HCT116 (cell line): ENCODE results near the gene RAB27B. TPM values are rescaled to one million over a fixed set of nuclear protein-coding genes. Genes with fewer than 3 reads are reported as not detected.

Experiments
- ATAC-seq: fragments of 200-7000 bp; cut with Tn5 transposase; 2 replicates; pipeline ENCODE4 v1.9.1; 2020; ENCODE audit warnings: mild to moderate bottlenecking, moderate library complexity
- BruUV-seq: library from RNA; stranded (reverse); fragments of 400-500 nt; replicated peaks from 2 replicates; lab custom pipeline; 2021; lab: Mats Ljungman, UMichigan
- CTCF ChIA-PET: fragments of 300-600 bp; sonication (Branson Sonifier 250); formaldehyde crosslinking; loops from one replicate; lab custom pipeline; 2021; ENCODE audit warnings: antibody characterized with exemption; lab: Charles Lee
- POLR2A ChIA-PET: fragments of 300-600, 350-600 bp; sonication (Branson Sonifier 250); formaldehyde crosslinking; loops from one replicate; lab custom pipeline; 2021; ENCODE audit warnings: antibody characterized with exemption; lab: Charles Lee
- RAD21 ChIA-PET, 2 experiments: fragments of 300-600 bp; sonication (Branson Sonifier 250); formaldehyde crosslinking; loops; one replicate each; lab custom pipeline; 2023; ENCODE audit warnings: low total read pairs in 2 of 2; ENCODE audit not compliant: uncharacterized antibody in 2 of 2, unreplicated experiment in 2 of 2, low non-redundant PET in 1 of 2; lab: Charles Lee
- DNase-seq: peaks from one replicate; pipeline ENCODE4 v3.0.0-alpha.2; 2010; ENCODE audit warnings: low read depth, low spot score
- H2AFZ ChIP-seq: fragments of 200-600 bp; shearing (Covaris generic), sonication (generic); 2 replicates; pipeline ENCODE4 v1.6.1; 2017; ENCODE audit warnings: low read depth, mixed run types, mixed read lengths, antibody characterized with exemption, low read length; ENCODE audit not compliant: poor library complexity, severe bottlenecking
- H3K27ac ChIP-seq: 2 replicates; pipeline ENCODE4 v1.5.1; 2012; ENCODE audit warnings: low read depth, low read length
- H3K27me3 ChIP-seq: fragments of 200-600 bp; sonication (generic); 2 replicates; pipeline ENCODE4 v1.6.1; 2016; ENCODE audit warnings: mixed run types, low read length, mixed read lengths; ENCODE audit not compliant: insufficient read depth
- H3K36me3 ChIP-seq, 2 experiments: fragments of 200-500 bp in 1 of 2; fragments of 200-600 bp in 1 of 2; sonication (Bioruptor generic) in 1 of 2; sonication (generic) in 1 of 2; 2 replicates each; pipeline versions ENCODE4 v1.5.1 to v1.6.1; 2014 to 2016; ENCODE audit warnings: low read length in 2 of 2, inconsistent platforms in 1 of 2, mixed read lengths in 1 of 2, mixed run types in 1 of 2; ENCODE audit not compliant: insufficient read depth in 2 of 2, control insufficient read depth in 1 of 2
- H3K4me1 ChIP-seq, 2 experiments: fragments of 200-600 bp in 1 of 2; sonication (generic) in 1 of 2; 2 replicates each; pipeline versions ENCODE4 v1.5.1 to v1.6.1; 2012 to 2017; ENCODE audit warnings: low read length in 2 of 2, inconsistent platforms in 1 of 2, mild to moderate bottlenecking in 1 of 2, mixed read lengths in 1 of 2, mixed run types in 1 of 2, moderate library complexity in 1 of 2; ENCODE audit not compliant: insufficient read depth in 2 of 2, control insufficient read depth in 1 of 2
- H3K4me2 ChIP-seq: fragments of 200-600 bp; sonication (generic); 2 replicates; pipeline ENCODE4 v1.6.1; 2017; ENCODE audit warnings: mixed run types, low read length, mixed read lengths
- H3K4me3 ChIP-seq, 2 experiments: fragments of 200-600 bp in 1 of 2; sonication (generic) in 1 of 2; replicated peaks in 1 of 2; 2 replicates each; pipeline ENCODE4 v1.5.1; 2011 to 2016; ENCODE audit warnings: low read length in 2 of 2, control low read depth in 1 of 2, low read depth in 1 of 2, mild to moderate bottlenecking in 1 of 2, mixed read lengths in 1 of 2, mixed run types in 1 of 2
- H3K79me2 ChIP-seq: fragments of 200-600 bp; sonication (generic); 2 replicates; pipeline ENCODE4 v1.6.1; 2017; ENCODE audit warnings: mild to moderate bottlenecking, mixed run types, low read length, moderate library complexity, mixed read lengths; ENCODE audit not compliant: insufficient read depth
- H3K9ac ChIP-seq: fragments of 200-600 bp; sonication (generic); 2 replicates; pipeline ENCODE4 v1.6.1; 2016; ENCODE audit warnings: low read length, mixed read lengths
- H3K9me2 ChIP-seq: fragments of 200-600 bp; sonication (generic), shearing (Covaris generic); 2 replicates; pipeline ENCODE4 v1.6.1; 2017; ENCODE audit warnings: mixed run types, mild to moderate bottlenecking, moderate library complexity; ENCODE audit not compliant: insufficient read depth
- H3K9me3 ChIP-seq, 2 experiments: fragments of 200-500 bp in 1 of 2; fragments of 200-600 bp in 1 of 2; sonication (Bioruptor generic) in 1 of 2; sonication (generic) in 1 of 2; 2 replicates each; pipeline ENCODE4 v1.6.1; 2014 to 2017; ENCODE audit warnings: low read length in 2 of 2, mixed read lengths in 2 of 2, inconsistent platforms in 1 of 2, low read depth in 1 of 2, mild to moderate bottlenecking in 1 of 2, mixed run types in 1 of 2, moderate library complexity in 1 of 2; ENCODE audit not compliant: control insufficient read depth in 1 of 2, insufficient read depth in 1 of 2
- H4K20me1 ChIP-seq: fragments of 200-600 bp; sonication (generic), shearing (Covaris generic); 2 replicates; pipeline ENCODE4 v1.6.1; 2017; ENCODE audit warnings: mixed run types, mild to moderate bottlenecking, moderate library complexity; ENCODE audit not compliant: insufficient read depth
- CBX3 ChIP-seq: IDR thresholded peaks from 2 replicates; pipeline ENCODE4 v1.6.1; 2012; ENCODE audit warnings: low read depth
- CEBPB ChIP-seq: IDR thresholded peaks from 2 replicates; pipeline ENCODE4 v1.6.1; 2012; ENCODE audit warnings: low read depth
- EZH2 ChIP-seq: fragments of 200-600 bp; sonication (generic); IDR thresholded peaks from 2 replicates; pipeline ENCODE4 v1.6.1; 2017; ENCODE audit warnings: antibody characterized with exemption, mixed run types
- FOSL1 ChIP-seq: IDR thresholded peaks from 2 replicates; pipeline ENCODE4 v1.6.1; 2012; ENCODE audit warnings: low read depth
- JUND ChIP-seq: IDR thresholded peaks from 2 replicates; pipeline ENCODE4 v1.6.1; 2012
- POLR2A ChIP-seq: IDR thresholded peaks from 2 replicates; pipeline ENCODE4 v1.7.0; 2011; ENCODE audit warnings: borderline replicate concordance; ENCODE audit not compliant: insufficient read depth, insufficient read length; ENCODE audit errors: extremely low read depth
- POLR2AphosphoS5 ChIP-seq: IDR thresholded peaks from 2 replicates; pipeline ENCODE4 v1.6.1; 2011; ENCODE audit warnings: mild to moderate bottlenecking, low read depth, low read length, moderate library complexity
- RAD21 ChIP-seq: IDR thresholded peaks from 2 replicates; pipeline ENCODE4 v1.6.1; 2012; ENCODE audit warnings: low read depth, mild to moderate bottlenecking
- SIN3A ChIP-seq: IDR thresholded peaks from 2 replicates; pipeline ENCODE4 v1.6.1; 2012; ENCODE audit warnings: low read depth
- SP1 ChIP-seq: IDR thresholded peaks from 2 replicates; pipeline ENCODE4 v1.6.1; 2012; ENCODE audit warnings: low read depth
- TCF7L2 ChIP-seq: IDR thresholded peaks from 2 replicates; pipeline ENCODE4 v1.7.0; 2011; ENCODE audit warnings: borderline replicate concordance, inconsistent platforms; ENCODE audit not compliant: insufficient read depth, insufficient read length; ENCODE audit errors: extremely low read depth
- YY1 ChIP-seq: IDR thresholded peaks from 2 replicates; pipeline ENCODE4 v1.6.1; 2011; ENCODE audit warnings: low read length, low read depth, moderate library complexity, mild to moderate bottlenecking; ENCODE audit not compliant: insufficient replicate concordance; ENCODE audit errors: extremely low read depth
- ZNF274 ChIP-seq: fragments of 200-500 bp; sonication (Bioruptor generic); IDR thresholded peaks from 2 replicates; pipeline ENCODE4 v1.6.1; 2014; ENCODE audit warnings: mild to moderate bottlenecking, low read depth, low read length, inconsistent platforms
- intact Hi-C: fragments of 100-400 bp; cut with micrococcal nuclease; formaldehyde crosslinking; loops from 2 replicates; pipeline ENCODE4 v1.10.0; 2022
- total RNA-seq: library from RNA; stranded (reverse); gene quantifications from one replicate; pipeline ENCODE4 v1.2.1, GENCODE V29; 2021; ENCODE audit not compliant: unreplicated experiment
- TF ChIP-seq, protein P1 (sequence below): IDR thresholded peaks from 2 replicates; pipeline ENCODE4 v1.6.1; 2011; ENCODE audit warnings: mild to moderate bottlenecking, low read length, moderate library complexity; ENCODE audit not compliant: insufficient replicate concordance; ENCODE audit errors: extremely low read depth
- TF ChIP-seq, protein P2 (sequence below), 3 experiments: fragments of 200-600 bp in 1 of 3; sonication (generic) in 1 of 3; IDR thresholded peaks in 2 of 3; conservative IDR thresholded peaks in 1 of 3; 2 replicates each; pipeline ENCODE4 v1.5.1; 2012 to 2017; ENCODE audit warnings: low read depth in 2 of 3, low read length in 2 of 3, antibody characterized with exemption in 1 of 3, borderline replicate concordance in 1 of 3, control low read depth in 1 of 3, mild to moderate bottlenecking in 1 of 3, mixed read lengths in 1 of 3, mixed run types in 1 of 3, moderate library complexity in 1 of 3; ENCODE audit not compliant: insufficient read depth in 1 of 3
- TF ChIP-seq, protein P3 (sequence below): IDR thresholded peaks from 2 replicates; pipeline ENCODE4 v1.6.1; 2012

The RAB27B gene
- total RNA-seq, 1 experiment from 2014 or later, result 2.2 TPM

DNA sequence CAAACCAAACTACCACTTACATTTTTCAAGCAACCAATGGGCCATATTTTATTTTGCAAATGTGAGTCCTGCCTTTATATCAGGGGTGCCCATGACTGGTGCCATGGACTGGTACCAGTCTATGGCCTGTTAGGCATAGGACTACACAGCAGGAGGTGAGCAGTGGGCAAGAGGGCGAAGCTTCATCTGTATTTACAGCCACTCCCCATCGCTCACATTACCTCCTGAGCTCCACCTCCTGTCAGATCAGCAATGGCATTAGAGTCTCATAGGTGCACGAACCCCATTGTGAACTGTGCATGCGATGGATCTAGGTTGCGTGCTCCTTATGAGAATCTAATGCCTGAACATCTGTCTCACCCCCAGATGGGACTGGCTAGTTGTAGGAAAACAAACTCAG, 77.4 kb downstream of the RAB27B start:
- ChIA-PET RAD21 (no interaction called here), CTCF (no interaction called here), POLR2A (no interaction called here)
- Histone ChIP-seq H3K9me2 (no peaks in the 10 kb centered on the region), H3K9ac (no peak overlapping the region), H2AFZ (no peak overlapping the region), H3K27me3 (no peaks in the 10 kb centered on the region), H4K20me1 (no peaks in the 10 kb centered on the region), H3K4me2 (no peak overlapping the region), H3K36me3 (no peaks in the 10 kb centered on the region), H3K4me1 (no peaks in the 10 kb centered on the region), H3K27ac (no peak overlapping the region), H3K9me3 (no peaks in the 10 kb centered on the region), H3K4me3 (no peak overlapping the region), H3K79me2 (no peaks in the 10 kb centered on the region)
- no peak for DNase-seq
- no TSS peak for BruUV-seq
- intact Hi-C loops, result no loop called here
- no peak for TF ChIP-seq SP1
- no peak for ATAC-seq

DNA sequence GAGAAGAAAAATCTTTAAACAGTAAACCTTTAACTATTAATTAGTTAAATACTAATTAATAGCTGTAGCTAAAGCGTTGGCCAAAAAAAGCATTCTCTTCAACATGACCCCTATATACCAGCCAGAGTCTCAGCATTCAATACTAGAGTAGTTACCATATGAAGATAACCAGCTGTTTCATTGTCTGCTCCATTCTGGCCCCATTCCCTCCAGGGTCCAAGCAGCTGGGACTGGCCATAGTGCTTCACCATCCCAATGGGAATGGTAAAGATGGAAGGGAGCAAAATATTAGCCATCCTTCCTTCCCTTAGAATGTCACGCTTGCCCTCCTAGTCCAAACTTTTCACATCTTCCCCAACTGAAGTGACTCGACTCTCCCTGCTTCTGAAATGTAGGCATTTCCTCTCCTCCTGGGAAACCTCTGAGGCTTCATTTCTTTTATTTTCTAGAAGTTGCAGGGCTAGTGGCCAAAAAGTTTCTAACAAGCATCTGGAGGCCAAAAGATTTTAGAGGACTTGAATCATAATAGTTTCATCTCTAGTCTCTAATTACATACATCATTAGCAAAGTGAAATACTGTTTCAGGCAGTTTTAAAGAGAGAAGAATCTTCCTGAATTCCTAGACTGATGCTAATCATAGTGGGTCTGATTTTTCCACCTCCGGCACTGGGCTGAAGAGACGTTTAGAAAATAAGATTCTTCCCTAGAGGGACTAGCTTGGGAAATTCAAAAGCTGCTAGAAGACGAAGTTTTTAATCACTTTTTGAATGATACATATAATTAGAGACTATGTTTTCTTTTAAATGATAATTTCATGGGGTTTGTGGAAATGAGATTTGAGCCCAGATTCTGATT, 78.3 kb downstream of the RAB27B start:
- no peak overlapping the region for H3K4me3 ChIP-seq
- CTCF ChIA-PET, result no interaction called here
- DNase-seq, result no peak
- no peak overlapping the region for H3K4me2 ChIP-seq
- no peak for ATAC-seq
- no peaks in the 10 kb centered on the region for H4K20me1 ChIP-seq
- no peak overlapping the region for H2AFZ ChIP-seq
- no peaks in the 10 kb centered on the region for H3K36me3 ChIP-seq
- POLR2A ChIA-PET, result no interaction called here
- RAD21 ChIA-PET, result interaction anchor here in 1 of 2 experiments (0.6 kb wide), 1 partner anchor 24 kb away, joined by 4 read pairs; no protein-coding TSS in a partner anchor
- intact Hi-C loops, result no loop called here
- no peak overlapping the region for H3K27ac ChIP-seq
- H3K27me3 ChIP-seq, result no peaks in the 10 kb centered on the region
- no peaks in the 10 kb centered on the region for H3K79me2 ChIP-seq
- H3K9me2 ChIP-seq, result no peaks in the 10 kb centered on the region
- BruUV-seq, result no TSS peak
- no peaks in the 10 kb centered on the region for H3K4me1 ChIP-seq
- no peaks in the 10 kb centered on the region for H3K9me3 ChIP-seq
- H3K9ac ChIP-seq, result no peak overlapping the region
- TF ChIP-seq EZH2 (no peak), POLR2AphosphoS5 (no peak), CEBPB (no peak), SIN3A (no peak), ZNF274 (no peak), SP1 (no peak), YY1 (no peak), TCF7L2 (no peak), FOSL1 (no peak), CBX3 (no peak), POLR2A (no peak), JUND (no peak), RAD21 (no peak)
- TF ChIP-seq, protein P1, sequence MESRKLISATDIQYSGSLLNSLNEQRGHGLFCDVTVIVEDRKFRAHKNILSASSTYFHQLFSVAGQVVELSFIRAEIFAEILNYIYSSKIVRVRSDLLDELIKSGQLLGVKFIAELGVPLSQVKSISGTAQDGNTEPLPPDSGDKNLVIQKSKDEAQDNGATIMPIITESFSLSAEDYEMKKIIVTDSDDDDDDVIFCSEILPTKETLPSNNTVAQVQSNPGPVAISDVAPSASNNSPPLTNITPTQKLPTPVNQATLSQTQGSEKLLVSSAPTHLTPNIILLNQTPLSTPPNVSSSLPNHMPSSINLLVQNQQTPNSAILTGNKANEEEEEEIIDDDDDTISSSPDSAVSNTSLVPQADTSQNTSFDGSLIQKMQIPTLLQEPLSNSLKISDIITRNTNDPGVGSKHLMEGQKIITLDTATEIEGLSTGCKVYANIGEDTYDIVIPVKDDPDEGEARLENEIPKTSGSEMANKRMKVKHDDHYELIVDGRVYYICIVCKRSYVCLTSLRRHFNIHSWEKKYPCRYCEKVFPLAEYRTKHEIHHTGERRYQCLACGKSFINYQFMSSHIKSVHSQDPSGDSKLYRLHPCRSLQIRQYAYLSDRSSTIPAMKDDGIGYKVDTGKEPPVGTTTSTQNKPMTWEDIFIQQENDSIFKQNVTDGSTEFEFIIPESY, result no peak
- TF ChIP-seq, protein P2, sequence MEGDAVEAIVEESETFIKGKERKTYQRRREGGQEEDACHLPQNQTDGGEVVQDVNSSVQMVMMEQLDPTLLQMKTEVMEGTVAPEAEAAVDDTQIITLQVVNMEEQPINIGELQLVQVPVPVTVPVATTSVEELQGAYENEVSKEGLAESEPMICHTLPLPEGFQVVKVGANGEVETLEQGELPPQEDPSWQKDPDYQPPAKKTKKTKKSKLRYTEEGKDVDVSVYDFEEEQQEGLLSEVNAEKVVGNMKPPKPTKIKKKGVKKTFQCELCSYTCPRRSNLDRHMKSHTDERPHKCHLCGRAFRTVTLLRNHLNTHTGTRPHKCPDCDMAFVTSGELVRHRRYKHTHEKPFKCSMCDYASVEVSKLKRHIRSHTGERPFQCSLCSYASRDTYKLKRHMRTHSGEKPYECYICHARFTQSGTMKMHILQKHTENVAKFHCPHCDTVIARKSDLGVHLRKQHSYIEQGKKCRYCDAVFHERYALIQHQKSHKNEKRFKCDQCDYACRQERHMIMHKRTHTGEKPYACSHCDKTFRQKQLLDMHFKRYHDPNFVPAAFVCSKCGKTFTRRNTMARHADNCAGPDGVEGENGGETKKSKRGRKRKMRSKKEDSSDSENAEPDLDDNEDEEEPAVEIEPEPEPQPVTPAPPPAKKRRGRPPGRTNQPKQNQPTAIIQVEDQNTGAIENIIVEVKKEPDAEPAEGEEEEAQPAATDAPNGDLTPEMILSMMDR (IDR thresholded peaks at IDR 0.05 in 2 of 3, conservative IDR thresholded peaks at IDR 0.05 in 1 of 3; ENCODE audit: borderline replicate concordance in 1 of 3, insufficient read depth in 1 of 3, low read depth in 2 of 3, low read length in 2 of 3), result no peak
- TF ChIP-seq, protein P3, sequence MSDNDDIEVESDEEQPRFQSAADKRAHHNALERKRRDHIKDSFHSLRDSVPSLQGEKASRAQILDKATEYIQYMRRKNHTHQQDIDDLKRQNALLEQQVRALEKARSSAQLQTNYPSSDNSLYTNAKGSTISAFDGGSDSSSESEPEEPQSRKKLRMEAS, result no peak
